ENCODE results near the gene GJD3.

DNA sequence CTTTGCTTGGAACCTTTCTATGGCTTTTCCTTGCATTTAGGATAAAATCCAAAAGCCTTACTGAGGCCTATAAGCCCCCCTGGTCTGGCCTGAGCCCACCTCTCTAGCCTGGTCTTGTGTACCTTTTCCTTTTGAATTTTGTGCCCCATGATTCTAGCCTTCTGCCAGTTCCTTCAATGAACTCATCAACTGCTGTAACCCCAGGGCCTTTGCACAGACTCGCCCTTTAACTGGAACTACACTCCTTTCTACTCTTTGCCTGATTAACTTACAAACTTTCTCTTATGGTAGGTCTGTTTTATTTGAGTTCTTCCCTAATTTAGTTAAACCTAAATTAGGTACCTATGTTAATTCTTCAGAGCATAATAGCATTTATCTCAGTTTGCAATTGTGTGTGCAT, 24.2 kb downstream of the GJD3 start:
- TF ChIP-seq, protein P1, sequence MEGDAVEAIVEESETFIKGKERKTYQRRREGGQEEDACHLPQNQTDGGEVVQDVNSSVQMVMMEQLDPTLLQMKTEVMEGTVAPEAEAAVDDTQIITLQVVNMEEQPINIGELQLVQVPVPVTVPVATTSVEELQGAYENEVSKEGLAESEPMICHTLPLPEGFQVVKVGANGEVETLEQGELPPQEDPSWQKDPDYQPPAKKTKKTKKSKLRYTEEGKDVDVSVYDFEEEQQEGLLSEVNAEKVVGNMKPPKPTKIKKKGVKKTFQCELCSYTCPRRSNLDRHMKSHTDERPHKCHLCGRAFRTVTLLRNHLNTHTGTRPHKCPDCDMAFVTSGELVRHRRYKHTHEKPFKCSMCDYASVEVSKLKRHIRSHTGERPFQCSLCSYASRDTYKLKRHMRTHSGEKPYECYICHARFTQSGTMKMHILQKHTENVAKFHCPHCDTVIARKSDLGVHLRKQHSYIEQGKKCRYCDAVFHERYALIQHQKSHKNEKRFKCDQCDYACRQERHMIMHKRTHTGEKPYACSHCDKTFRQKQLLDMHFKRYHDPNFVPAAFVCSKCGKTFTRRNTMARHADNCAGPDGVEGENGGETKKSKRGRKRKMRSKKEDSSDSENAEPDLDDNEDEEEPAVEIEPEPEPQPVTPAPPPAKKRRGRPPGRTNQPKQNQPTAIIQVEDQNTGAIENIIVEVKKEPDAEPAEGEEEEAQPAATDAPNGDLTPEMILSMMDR (conservative IDR thresholded peaks at IDR 0.05), result no peak
- TF ChIP-seq EZH2 (IDR thresholded peaks at IDR 0.05; ENCODE audit: low read depth), result no peak

Data from PC-9 (cell line).